ENCODE results near the gene DNASE1L1.

GRCh38 chrX:154434394-154435168, 25.5 kb upstream of the DNASE1L1 start:
- TF ChIP-seq, protein P1, sequence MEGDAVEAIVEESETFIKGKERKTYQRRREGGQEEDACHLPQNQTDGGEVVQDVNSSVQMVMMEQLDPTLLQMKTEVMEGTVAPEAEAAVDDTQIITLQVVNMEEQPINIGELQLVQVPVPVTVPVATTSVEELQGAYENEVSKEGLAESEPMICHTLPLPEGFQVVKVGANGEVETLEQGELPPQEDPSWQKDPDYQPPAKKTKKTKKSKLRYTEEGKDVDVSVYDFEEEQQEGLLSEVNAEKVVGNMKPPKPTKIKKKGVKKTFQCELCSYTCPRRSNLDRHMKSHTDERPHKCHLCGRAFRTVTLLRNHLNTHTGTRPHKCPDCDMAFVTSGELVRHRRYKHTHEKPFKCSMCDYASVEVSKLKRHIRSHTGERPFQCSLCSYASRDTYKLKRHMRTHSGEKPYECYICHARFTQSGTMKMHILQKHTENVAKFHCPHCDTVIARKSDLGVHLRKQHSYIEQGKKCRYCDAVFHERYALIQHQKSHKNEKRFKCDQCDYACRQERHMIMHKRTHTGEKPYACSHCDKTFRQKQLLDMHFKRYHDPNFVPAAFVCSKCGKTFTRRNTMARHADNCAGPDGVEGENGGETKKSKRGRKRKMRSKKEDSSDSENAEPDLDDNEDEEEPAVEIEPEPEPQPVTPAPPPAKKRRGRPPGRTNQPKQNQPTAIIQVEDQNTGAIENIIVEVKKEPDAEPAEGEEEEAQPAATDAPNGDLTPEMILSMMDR (IDR thresholded peaks at IDR 0.05 in 8 of 11, conservative IDR thresholded peaks at IDR 0.05 in 3 of 11) = no peak
- TF ChIP-seq POLR2A (IDR thresholded peaks at IDR 0.05) = no peak

Measured in spleen (tissue), 7 donors.